ENCODE results near the gene DENND2D.

DENND2D gene

DNA sequence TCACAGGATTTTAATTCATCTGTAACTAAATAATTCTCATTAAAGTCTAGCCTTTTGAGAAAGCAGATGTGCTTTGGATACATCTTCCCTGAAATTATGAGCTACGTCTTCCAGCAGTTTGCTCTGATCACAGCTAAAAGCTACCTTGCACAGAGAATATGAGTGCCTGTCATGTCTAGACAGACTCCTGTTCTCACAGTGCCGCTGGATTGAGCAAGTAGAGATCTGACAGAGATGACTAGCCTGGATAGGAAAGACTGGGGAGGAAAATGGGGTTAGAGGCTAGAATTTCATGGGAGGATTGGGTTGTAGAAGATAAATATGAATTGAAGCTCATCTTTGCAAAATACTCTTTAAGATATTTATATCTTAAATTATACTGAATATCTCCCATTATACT, 36.3 kb downstream of the DENND2D start:
- TF ChIP-seq FOXM1 (IDR thresholded peaks at IDR 0.05; ENCODE audit: borderline replicate concordance, low read depth) = no peak
- TF ChIP-seq EP300 (IDR thresholded peaks at IDR 0.05; ENCODE audit: borderline replicate concordance) = no peak
- TF ChIP-seq RAD21 (IDR thresholded peaks at IDR 0.05; ENCODE audit: low read depth) = no peak
- no peak for TF ChIP-seq CEBPB (IDR thresholded peaks at IDR 0.05)
- no peak for TF ChIP-seq TCF12 (IDR thresholded peaks at IDR 0.05; ENCODE audit: low read depth)
- no peak for TF ChIP-seq EGR1 (IDR thresholded peaks at IDR 0.05)
- TF ChIP-seq, protein P1, sequence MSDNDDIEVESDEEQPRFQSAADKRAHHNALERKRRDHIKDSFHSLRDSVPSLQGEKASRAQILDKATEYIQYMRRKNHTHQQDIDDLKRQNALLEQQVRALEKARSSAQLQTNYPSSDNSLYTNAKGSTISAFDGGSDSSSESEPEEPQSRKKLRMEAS (IDR thresholded peaks at IDR 0.05) = no peak
- TF ChIP-seq ZBTB7A (IDR thresholded peaks at IDR 0.05; ENCODE audit: low read depth) = no peak
- TF ChIP-seq REST (IDR thresholded peaks at IDR 0.05; ENCODE audit: low read depth) = no peak
- no peak for TF ChIP-seq YY1 (IDR thresholded peaks at IDR 0.05; ENCODE audit: low read depth)
- TF ChIP-seq TEAD4 (IDR thresholded peaks at IDR 0.05) = no peak
- no peak for TF ChIP-seq NFIC (IDR thresholded peaks at IDR 0.05)
- TF ChIP-seq, protein P2, sequence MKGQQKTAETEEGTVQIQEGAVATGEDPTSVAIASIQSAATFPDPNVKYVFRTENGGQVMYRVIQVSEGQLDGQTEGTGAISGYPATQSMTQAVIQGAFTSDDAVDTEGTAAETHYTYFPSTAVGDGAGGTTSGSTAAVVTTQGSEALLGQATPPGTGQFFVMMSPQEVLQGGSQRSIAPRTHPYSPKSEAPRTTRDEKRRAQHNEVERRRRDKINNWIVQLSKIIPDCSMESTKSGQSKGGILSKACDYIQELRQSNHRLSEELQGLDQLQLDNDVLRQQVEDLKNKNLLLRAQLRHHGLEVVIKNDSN (IDR thresholded peaks at IDR 0.05) = no peak
- no peak for TF ChIP-seq CREB1 (IDR thresholded peaks at IDR 0.05; ENCODE audit: low read depth)
- TF ChIP-seq TAF1 (IDR thresholded peaks at IDR 0.05; ENCODE audit: low read depth) = no peak

DNA sequence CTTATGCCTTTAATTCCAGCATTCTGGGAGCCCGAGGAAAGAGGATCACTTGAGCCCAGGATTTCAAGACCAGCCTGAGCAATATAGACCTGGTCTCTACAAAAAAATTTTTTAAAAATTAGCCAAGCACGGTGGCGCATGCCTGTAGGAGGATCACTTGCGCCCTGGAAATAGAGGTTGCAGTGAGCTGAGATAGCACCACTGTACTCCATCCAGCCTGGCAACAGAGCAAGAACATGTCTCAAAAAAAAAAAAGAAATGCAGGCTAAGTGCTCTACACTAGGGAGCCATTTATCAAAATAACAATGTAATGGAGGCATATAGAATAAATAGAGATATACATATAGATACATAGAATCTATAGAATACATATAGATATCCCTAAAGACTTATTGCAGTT, 37.1 kb downstream of the DENND2D start:
- no peak for TF ChIP-seq ZBTB7A (IDR thresholded peaks at IDR 0.05; ENCODE audit: low read depth)

GRCh38 chr1:111162488-111162880, 38.0 kb downstream of the DENND2D start:
- TF ChIP-seq EGR1 (IDR thresholded peaks at IDR 0.05) (no peak), FOXM1 (IDR thresholded peaks at IDR 0.05; ENCODE audit: borderline replicate concordance, low read depth) (no peak), TAF1 (IDR thresholded peaks at IDR 0.05; ENCODE audit: low read depth) (no peak), CREB1 (IDR thresholded peaks at IDR 0.05; ENCODE audit: low read depth) (no peak), RAD21 (IDR thresholded peaks at IDR 0.05; ENCODE audit: low read depth) (no peak), NFIC (IDR thresholded peaks at IDR 0.05) (no peak), EP300 (IDR thresholded peaks at IDR 0.05; ENCODE audit: borderline replicate concordance) (no peak)
- TF ChIP-seq, protein P1 (IDR thresholded peaks at IDR 0.05) = no peak
- TF ChIP-seq, protein P2 (IDR thresholded peaks at IDR 0.05) = no peak

DNA sequence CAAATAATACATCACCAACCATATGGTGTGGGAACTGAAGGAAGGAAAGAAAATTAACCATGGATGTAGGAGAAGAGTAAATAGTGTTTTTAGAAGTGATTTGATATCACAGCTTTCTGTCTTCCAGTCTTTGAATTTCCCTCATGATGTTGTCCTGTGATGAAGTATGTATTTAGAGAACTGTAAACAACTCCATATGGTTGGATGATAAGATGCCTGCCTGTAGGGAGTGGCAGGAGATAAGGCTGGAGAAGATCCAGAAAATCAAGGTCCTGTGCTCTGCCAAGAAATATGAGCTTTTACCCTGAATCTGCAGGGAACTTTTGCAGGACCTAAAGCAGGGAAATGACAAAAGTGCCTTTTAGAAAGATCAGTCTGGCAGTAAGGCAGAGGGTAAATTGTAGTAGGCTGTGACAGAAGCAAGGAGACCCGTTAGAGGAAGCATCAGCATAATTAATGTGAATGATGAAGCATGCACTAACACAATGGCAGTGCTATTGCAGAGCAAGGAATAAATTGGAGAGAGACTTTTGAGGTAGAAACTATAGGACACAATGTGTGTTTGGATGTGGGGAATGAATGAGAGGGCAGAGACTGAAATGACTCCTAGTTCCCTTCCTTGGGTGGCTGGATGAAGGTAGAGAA, 38.5 kb downstream of the DENND2D start:
- TF ChIP-seq FOXM1 (IDR thresholded peaks at IDR 0.05; ENCODE audit: borderline replicate concordance, low read depth) = no peak
- no peak for TF ChIP-seq TCF12 (IDR thresholded peaks at IDR 0.05; ENCODE audit: low read depth)
- TF ChIP-seq, protein P2 (IDR thresholded peaks at IDR 0.05) = no peak

- TF ChIP-seq TCF12 (IDR thresholded peaks at IDR 0.05; ENCODE audit: low read depth) = no peak
- TF ChIP-seq, protein P2 (IDR thresholded peaks at IDR 0.05) = no peak
- TF ChIP-seq CREB1 (IDR thresholded peaks at IDR 0.05; ENCODE audit: low read depth) = no peak
- TF ChIP-seq FOXM1 (IDR thresholded peaks at IDR 0.05; ENCODE audit: borderline replicate concordance, low read depth) = no peak
- TF ChIP-seq REST (IDR thresholded peaks at IDR 0.05; ENCODE audit: low read depth) = no peak
- TF ChIP-seq NFIC (IDR thresholded peaks at IDR 0.05) = no peak
- TF ChIP-seq EP300 (IDR thresholded peaks at IDR 0.05; ENCODE audit: borderline replicate concordance) = no peak
- no peak for TF ChIP-seq TAF1 (IDR thresholded peaks at IDR 0.05; ENCODE audit: low read depth)
- TF ChIP-seq EGR1 (IDR thresholded peaks at IDR 0.05) = no peak
- TF ChIP-seq TEAD4 (IDR thresholded peaks at IDR 0.05) = no peak
- TF ChIP-seq, protein P1 (IDR thresholded peaks at IDR 0.05) = no peak
Measured at GRCh38 chr1:111157431-111157830, 43.0 kb downstream of the DENND2D start.

Data from Ishikawa (cell line).